Activated CD4-positive, alpha-beta T cell treated with anti-CD3 and anti-CD28 coated beads, Interleukin-2, amount 50 U/mL, for 4 hours (primary cell): ENCODE data around the gene BOD1L2.

Experiments used
- DNase-seq, 2 experiments: peaks; one replicate each; pipeline ENCODE4 v3.0.0-alpha.2; 2020

Gene BOD1L2

GRCh38 chr18:57146956-57147636, at the start of gene BOD1L2:
TSS of gene BOD1L2 (plus strand) at chr18:57147087. CDS start at chr18:57147313, 226 bp downstream.
- DNase-seq: no peak

DNA sequence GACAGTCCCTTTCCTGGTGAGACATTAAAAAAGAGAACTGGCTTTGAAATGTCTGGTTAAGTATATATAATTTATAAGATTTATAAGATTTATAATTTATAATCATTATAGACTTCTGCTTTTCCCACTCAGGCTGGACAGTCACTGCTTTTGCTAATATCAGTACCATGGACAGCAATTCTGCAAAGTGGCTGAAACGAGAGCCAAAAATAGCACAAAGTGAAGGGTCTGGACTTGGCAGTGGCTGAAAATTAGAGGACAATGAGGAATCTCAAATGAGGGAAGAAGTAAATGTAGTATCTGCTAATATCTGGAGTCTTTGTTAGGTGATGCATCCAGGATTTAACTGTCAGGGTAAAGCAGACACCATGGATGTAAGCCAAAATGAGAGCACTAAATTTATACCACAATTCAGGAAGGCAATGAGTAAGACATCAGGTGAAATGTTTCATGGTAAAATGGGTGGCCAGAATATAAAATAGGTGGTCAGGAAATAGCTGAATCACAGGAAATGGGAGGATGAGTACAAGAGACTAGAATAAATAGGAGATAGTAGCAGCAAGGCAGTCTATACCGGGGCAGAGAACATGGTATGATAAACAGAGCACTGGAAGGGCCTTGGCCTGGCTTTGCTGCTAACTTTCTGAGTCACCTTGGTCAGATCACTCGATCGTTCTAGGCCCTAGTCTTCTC, 39.6 kb upstream of the BOD1L2 start:
- no peak for DNase-seq

- DNase-seq: no peak
These were observed 36.6 kb upstream of the BOD1L2 start for GRCh38 chr18:57110290-57110689.

- no peak for DNase-seq
These were observed 33.0 kb upstream of the BOD1L2 start for GRCh38 chr18:57113799-57114420.

DNA sequence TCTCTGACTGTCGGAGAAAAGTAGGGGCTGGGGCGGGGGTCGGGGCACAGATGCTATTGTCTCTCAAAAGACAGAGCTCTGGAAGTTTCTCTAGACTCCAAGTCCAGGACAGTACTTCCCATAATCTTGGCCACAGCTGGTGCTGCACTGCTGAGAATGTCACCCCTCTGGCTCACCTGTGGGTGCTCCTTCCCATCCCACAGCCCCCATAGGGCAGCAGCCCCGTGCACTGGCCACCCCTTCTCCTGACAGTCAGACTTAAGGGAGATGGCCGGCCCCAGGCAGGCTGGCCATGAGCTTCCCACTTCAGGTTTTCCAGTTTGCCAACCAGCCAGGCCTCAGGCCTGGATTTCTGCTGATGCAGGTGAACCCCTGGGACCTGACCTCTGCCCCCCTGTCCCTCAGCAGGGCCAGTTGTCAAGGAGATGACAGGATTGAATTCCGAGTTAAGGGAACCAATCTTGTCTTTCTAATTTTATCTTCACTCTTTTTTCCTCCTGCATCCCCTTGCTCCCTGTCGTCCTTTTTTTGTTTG, 30.2 kb upstream of the BOD1L2 start:
- DNase-seq: no peak

DNA sequence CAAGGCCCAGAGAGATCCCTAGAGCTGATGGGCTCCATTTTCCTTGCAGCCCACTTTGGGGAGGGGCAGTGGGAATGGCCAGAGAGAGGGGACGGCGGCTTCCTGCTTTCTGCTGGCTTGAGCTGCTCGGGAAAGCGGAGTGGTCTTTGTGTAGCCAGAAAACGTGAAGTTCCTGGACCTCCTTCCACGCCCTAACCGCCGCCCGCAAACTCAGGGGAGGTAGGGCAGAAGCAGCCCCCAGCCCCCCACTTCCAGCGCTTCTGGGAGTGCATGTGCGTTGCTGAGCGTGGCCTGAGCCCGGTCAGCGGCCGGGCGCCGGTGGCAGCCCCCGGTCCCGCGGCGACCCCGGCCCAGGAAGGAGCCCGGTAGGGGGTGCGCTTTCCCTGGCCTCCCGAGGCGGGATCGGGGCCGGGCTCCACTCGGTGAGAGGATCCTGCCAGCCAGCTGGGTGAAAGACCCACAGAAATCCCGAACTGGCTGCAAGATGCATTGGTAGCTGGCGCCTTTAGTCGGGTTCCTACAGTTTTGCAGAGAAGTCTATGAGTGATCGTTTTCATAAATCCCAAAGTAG, 25.3 kb upstream of the BOD1L2 start:
- no peak for DNase-seq

GRCh38 chr18:57122936-57123510, 23.9 kb upstream of the BOD1L2 start:
- no peak for DNase-seq

DNA sequence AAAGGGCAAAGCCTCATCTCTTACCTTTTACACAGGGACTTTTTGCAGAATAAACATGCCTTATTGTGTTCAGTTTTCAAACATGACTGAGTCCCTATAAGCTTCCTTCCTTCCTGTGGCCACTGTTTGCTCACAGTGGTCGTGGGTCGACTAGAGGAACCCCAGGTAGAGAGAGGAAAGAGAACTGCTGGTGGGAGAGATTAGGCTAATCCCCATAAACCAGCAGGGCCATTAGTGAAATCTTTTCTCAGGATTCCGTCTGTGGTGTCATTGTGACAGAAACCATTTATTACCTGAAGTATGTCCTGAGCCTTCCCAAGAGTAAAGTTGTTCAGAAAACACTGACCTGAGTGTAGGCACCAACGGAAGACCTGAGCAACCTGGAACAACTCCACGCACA, 21.3 kb upstream of the BOD1L2 start:
- no peak for DNase-seq

GRCh38 chr18:57128220-57128932, 18.5 kb upstream of the BOD1L2 start:
- DNase-seq: no peak

- DNase-seq: no peak
These were observed 15.8 kb upstream of the BOD1L2 start for GRCh38 chr18:57131101-57131500.

DNA sequence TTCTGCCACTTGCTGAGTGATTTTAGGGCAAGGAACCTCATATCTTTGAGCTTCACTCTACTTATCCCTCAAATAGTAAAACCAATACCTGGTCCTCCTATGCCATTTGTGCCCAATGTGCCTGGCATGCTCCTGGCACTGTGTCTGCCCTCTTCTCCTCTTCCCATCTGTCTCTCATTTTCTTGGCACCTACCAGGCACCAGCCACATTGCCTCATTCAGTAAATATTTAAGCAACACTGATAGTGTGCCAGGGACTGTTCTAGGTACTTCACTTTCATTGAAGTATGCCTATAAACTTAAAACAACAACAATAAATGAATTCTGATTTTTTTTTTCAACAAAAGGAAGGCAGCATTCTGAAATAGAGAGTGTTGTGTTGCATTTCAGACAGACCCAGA, 15.1 kb upstream of the BOD1L2 start:
- DNase-seq: no peak

- DNase-seq: no peak
These were observed 12.2 kb upstream of the BOD1L2 start for GRCh38 chr18:57134618-57135135.

- DNase-seq: no peak
These were observed 11.2 kb upstream of the BOD1L2 start for GRCh38 chr18:57135699-57136098.

DNA sequence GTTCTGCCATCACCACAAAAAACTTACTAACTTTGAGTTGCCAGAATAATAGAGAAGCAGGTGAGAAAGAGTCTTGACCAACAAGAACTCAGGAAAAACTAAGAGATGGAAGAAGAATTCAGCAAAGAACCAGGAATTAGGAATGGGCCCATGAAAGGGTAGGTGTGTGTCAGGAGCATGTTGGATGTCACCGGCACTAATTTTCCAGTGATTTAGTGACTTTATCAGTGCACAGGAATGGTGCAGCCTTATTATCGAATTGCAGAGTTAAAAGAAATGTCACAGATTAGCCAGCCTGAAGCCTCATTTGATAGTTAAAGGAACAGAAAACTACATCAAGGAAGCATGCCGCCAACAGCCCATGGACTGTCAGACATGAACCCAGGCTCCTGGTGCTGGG, 9.0 kb upstream of the BOD1L2 start:
- no peak for DNase-seq

DNA sequence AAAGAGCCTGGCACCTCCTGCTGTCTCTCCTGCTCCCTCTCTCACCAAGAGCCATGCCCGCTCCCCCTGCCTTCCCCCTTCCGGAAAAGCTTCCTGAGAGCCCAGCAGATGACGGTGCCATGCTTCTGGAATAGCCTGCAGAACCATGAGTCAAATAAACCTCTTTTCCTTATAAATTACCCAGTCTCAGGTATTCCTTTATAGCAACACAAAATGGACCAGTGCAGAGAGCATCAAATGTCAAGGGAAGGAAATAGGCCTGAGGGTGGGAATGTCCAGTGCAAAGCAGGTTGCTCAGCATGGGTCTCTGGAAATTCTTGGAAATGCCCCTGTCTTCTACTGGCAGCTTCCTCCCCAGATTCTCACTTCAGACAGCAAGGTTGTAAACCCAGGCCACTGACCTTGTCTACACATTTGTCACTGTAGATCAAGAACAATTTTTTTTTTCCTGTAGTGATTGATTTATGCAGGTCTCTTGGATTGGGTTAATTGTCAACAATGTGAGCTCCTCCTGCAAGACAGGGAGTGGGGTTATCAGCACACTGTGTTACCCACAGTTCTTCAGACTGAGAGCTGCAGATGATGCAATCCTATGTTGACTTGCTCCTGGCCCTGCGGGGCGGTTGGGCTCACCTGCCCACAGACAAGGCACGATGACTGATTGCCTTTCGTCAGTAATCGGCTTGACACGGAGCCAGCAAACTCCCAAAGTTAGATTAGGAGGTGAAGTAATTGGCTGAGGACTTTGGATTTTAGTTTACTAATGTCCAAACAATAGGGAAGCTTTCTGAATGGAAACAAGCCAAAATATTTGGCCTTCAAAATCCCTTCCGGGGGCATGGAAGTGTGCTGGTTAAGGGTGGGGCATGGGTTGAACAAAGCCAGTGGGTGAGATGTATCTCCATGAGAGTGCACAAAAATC, 5.4 kb upstream of the BOD1L2 start:
- DNase-seq: no peak

DNA sequence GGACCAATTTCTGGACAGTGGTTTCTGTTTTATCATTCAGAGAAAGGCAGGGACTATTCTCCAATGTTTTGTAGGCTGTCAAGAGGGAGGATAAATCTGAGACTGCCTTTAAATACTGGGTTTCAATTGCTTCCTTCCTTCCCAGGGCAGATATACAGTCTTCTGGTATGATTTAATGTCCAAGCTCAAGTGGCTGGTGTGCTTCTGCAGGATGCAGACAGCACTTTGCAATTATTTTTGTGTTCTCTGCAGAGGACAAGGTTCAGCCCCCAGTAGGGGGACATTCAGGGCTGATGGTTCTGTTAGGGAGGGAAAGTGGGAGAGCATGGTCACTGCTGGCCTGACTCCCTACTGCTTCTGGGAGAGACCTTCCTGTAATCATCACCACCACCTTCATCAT, 4.6 kb upstream of the BOD1L2 start:
- DNase-seq: no peak

DNA sequence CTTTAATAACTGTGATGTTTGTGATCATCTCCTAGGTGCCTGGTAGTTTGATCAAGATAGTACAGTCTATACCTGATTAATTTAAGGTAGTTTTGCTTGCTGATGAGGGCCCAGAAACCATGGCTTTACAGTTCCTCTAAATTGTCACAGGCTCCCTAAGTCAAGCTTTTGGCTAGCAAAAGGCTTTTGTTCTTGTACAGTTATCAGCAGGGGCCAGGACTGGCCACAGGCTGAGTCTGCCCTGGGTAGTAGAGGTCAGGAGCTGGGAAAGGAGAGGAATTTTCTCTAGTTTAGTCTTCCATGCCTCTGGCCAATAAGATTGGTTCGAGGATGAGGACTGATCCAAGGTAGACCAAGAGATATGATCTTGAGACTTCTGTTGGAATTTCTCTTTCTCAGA, 3.6 kb upstream of the BOD1L2 start:
- DNase-seq: no peak

- no peak for DNase-seq
These were observed 1.4 kb downstream of the BOD1L2 start for GRCh38 chr18:57148263-57148662.

DNA sequence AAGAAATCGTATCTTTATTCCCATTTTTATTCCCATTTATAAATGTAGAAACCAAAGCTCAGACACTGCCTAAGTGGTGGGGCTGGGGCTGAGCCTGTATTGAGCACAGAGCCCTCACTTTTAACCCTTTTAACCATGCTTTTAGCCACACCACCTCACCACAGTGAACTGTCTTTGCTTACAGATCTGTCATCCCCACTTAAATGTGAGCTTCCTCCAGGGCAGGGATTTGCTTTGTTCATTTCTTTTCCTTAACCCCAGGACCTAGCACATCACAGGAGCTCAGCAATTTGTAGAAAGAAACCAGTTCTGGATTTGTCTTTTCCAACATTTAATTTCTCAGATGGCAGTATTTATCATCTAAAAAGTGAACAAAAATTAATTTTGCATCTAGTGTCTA, 2.2 kb downstream of the BOD1L2 start:
- no peak for DNase-seq

GRCh38 chr18:57149531-57149930, 2.6 kb downstream of the BOD1L2 start:
- DNase-seq: no peak

DNA sequence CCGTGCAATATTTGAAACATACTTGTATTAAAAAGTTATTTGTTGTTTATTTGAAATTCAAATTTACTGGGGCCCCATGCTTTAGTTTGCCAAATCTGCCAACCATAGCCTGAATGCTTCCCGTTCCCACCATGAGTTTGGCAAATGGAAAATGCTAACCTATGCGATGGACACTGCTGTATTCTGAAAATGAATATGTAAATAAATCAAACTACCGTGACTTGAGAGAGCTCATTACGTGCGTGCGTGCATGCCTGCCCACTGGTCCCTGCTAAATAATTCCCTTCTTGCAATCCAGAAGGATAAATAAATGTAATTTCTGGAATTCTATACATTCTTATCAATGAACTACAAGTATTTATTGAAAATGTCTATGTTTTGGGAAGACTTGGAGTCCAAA, 3.2 kb downstream of the BOD1L2 start:
- DNase-seq: no peak
